Ammon's horn (tissue), 1 donor: ENCODE results near the gene TRIB2.

Experiments used
- DNase-seq: peaks from one replicate; pipeline ENCODE4 v3.0.0-alpha.2; 2016; ENCODE audit warnings: low spot score

TRIB2 gene

DNA sequence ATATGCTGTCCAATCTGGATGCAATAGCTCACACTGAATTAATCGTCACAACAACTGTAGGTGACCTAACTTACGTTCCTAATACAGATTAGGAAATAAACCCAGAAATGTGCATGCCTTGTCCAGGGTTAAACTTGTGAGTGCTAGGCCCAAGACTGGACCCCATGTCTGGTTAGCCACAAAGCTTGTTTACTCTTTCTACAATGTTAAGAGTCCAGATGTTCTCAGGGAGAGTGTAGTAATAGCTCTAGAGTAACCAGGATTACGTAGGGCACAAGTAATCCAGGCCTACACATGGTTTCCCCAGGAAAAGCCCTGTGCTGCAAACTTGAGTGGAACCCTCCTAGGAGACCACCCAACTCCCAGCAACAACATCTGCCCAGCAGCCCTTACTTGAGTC is 26.2 kb downstream of the TRIB2 start:
- DNase-seq: no peak

DNA sequence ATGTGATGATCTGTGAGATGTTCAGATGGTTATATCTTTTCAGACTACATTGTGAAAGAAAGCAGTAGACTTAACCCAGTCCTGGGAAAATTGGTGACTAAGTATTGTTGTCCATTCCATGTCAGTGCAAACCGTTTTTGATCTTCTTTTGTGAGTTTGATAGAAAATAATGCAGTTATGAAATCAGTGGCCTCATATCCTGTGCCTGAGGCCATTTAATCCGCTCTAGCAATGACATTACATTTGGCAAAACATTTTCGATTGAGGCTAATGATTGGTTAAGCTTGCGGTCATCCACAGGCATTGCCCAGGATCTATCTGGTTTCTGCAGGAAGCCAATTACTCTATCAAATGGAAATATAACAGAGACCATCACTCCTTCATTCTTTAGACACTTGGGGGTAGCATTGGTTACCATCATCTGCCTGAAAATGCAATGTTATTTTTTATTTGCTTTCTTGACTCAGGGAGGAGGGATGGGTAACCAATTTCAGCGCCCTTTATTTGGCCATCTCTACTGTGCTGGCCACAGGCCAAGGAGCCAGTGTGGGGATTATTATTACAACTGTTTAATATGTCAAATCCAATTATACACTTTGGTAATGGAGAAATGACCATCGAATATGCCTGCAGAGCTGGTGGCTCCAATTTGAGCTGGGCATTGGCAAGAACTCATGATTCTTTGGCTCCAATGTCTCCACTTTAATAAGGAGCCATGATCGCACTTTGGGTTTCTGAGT is 33.6 kb downstream of the TRIB2 start:
- no peak for DNase-seq

DNA sequence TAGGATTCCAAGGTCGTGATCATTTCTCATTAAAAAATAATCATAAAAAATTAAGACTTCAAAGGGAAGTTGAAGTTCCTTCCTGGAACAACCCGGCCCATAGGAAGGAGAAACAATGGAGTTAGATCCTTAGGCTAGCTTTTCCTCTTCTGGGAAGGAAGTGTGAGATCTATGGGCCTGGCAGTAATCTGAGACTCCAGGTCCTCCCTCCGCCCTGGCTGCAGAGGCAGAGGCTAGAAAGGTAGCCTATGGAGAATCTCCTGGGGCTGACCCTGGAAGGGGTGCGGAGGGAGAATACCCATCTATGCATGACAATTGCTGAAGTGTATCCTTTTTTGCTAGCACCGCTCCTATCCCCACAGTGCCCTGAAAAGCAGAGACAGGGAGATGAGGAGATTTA is 37.9 kb downstream of the TRIB2 start:
- no peak for DNase-seq

DNA sequence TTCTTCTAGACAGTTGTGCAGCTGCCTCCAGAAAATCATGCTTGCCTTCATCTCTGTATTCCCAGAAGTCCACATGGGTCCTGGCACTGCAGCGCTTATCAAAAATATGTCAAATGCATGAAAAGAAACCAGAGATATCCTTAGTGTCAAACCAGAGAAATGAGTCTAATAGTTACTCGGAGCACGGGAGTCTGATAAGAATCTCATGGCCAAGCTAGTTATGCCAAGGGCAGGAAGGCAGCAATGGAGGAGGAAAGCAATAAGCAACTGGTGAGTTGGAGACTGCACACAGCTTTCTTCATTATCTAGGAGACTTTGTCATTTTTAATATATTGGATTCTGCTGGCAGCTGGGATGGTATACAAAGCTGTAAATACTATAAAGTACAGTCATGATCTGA is 38.6 kb downstream of the TRIB2 start:
- DNase-seq: no peak

DNA sequence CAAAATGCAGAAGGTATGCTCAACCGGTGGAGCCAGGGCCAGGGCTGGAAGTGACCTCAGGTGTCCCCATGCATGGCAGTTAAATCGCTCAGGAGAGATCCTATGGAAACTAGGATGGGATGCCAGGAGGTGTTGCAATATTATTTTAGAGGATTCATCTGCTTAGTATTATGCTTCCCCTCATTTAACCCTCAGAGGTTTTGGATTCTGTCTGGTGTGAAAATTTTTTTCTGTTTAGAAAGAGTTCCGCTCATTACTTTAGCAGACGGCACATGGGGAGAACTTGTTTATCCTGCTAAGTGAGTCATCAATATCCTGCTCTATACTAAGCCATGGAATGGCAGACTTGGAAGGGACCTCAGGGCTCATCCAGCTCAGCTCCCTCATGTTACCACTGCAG is 42.5 kb downstream of the TRIB2 start:
- peak; percentile 13 for DNase-seq

DNA sequence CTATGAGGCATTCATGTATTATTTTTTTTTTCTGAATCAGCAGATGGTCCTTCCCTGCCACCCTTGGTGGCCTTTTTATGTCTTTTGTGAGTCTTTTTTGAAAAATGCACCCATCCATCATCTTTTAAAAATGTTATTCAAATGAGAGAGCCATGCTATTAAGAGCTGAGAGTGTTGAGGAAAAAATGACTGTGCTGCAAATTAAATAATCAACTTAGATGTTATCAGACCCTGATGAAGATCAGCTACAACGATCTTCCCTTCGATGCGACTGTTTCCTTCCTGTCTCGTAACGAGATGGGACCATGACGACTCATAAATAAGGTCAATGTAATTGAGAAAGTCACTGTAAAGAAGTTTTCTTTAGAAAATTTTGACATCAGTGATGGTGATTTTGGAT is 44.4 kb downstream of the TRIB2 start:
- no peak for DNase-seq

DNA sequence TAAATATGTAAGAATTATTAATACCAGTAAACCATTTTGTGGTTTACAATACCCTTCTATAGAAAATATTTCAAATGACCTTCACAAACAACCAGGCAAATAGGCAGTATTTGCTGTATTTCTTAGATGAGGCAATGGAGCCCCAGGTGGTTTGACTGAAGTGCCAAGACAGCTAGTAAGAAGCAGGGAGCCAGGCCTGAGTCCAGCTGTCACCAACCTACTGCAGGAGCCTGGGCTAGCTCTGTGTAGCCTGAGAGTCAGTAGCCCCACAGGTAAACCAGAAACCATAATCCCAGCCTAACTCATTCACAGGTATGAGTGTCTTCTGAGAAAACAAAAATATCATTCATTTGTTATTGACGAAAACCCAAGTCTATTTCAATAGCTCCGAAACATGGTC is 45.6 kb downstream of the TRIB2 start:
- no peak for DNase-seq

DNA sequence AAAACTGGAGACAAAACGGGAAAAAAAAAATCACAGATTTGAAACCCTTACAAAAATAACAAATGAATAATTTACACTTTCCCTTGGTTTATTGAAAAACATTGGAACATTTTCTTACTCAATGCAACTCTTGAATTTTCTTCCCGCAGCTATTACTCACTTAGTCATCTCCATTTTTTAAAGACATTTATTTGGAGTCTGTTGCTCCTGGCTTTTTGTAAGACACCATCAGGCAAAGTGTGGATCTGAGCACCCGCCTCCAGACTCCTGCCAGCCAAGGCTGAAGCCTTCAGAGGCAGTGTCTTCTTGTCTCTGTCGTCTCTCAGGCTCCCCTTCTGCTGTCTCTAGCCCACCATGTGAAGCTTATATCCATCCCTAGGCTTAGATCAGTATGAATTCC is 46.2 kb downstream of the TRIB2 start:
- DNase-seq: peak; percentile 11

DNA sequence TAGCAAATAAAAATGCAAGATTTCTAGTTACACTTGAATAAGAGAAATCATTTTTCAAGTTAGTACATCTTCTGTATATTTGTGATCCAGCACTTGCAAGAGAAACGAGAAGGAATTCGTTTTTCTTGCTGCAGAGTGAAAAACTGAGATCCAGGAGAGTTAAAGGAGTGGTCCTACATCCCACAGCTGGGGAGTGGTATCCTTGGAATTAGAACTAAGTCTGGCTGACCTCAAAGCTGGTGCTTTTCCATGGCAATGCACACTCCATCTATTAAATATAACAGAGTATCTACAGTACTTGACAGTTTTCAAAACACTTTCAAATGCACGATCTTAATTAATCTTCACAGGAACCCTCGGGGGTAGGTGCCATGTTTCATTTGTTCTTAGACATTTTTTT is 46.8 kb downstream of the TRIB2 start:
- no peak for DNase-seq

DNA sequence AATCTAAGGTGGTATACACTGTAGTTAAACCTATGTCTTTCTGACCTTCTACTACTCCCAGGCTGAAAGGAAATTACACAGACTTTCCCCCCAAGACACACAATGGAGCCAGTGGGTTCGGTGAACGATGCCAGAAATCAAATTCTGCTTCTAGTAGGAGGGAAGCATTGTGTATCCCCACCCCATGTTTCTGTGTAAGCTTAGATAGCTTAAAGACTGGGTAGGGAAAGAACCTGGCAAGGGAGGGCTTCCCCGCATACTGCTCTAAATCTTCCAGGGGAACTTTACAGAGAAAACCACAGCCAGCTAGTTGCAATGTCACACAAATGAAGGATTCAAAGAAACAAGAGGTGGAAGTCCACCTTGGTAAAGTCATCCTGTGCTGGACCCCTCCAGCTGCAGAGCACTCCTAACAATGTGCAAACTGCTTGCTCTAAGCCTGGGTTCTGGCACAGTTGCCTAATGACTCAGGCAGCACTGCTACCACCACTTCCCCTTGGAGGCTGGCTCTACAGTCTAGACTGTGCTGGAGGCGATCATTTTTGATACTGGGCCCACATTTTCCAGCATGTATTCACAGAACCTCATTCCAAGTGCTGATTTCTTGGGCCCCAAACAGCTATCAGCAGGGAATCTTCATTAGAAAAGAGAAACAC is 47.5 kb downstream of the TRIB2 start:
- no peak for DNase-seq

DNA sequence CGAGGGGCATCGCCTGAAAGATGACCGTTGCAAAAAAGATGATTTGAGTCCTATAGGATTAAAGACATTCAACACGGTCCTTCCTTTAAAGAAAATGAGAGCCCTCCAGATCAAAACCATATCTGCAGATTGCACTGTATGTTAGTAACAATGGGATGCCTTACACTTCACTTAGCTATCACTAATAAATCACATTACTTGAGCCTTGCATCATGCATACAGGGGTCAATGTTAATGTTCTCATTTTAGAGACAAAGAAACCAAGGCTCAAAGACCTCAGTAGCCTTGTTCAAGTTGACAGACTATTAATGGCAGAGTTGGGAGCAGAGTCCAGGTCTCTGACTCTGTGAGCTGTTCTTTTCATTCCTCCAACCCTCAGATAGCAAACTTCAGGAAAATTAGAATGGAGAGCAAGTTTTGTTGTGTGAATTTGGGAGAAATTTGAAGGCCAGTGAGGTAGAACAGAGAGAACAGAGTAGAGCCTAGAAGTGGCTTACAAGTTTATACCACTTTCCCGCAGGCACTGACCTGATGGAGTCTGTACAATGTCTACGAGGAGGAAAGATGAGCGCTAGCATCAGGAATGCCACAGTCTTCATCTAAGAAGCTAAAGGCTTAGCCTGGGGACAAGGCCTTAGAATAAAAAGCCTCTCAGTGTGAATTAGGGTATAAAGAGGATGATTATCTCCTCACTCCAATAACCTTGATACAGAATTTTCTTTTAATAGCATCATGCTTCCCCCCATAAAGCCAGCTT is 48.3 kb downstream of the TRIB2 start:
- no peak for DNase-seq

DNA sequence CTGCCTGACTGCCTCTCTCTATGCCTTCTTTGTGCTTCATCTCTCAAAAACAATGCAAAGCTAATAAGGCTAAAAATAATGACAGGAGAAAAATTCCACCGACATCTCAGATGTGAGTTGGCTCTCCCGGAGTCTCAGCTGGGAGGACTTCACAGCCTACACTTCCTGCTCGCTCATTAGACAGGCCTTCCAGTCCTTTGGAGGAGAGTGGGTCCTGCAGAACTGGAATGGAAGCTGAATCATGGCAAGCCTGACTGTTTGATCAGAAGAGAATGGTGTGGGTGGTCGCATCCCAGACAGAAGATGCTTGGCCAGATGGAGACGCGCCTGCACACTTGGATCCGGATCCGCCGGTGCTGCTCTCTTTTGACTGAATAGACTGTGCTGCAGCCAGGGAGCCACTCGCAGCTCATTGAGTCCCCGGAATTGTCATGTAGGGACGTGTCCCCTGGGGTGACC is 49.7 kb downstream of the TRIB2 start:
- DNase-seq: peak; percentile 58

DNA sequence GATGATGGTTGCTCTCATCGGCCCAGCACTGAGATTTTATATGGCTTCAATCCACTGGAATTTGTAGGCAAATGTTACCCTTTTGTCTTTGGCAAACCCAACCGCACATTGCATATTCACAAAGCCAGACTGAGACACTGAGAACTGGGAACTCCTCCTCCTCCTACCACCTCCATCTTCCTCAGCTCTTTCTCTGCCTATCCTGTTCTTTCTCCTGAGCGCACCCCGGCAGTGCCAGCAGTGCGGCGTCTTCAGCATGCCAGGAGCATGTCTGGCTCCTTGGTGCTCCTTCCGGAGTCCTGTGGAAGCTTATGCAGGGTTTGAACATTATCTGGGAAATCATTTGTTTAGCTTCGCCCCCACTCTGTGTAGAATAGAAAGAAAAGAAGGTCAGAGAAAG is 50.8 kb downstream of the TRIB2 start:
- peak; percentile 28 for DNase-seq

DNA sequence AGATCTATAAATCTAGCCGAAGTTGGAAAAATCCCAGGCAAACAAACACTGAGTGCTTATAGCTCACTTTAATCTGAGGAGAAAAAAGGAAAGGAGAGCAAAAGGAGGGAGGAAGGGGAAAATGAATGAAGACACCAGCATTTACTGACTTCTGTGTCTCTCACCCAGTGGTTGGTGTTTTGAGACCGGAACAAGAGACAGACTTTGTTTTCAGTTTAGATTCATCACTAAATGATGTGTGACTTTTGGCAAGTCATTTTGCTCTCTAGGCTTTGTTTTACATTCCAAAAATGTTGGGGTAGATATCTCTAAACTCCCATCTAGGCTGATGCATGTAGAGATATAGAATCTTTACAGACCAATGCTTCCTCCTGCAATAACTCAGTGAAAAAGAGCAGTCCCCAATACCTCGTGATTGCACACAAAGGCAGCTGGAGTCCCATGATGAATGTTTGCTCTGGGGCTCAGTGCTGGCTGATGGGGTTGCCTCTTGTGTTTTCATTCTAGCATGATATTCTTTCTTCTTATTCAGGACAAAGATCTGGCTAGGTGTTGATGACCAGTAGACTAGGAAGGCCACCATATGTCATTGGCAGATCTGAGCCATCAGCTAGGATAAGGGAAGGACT is 51.4 kb downstream of the TRIB2 start:
- no peak for DNase-seq

DNA sequence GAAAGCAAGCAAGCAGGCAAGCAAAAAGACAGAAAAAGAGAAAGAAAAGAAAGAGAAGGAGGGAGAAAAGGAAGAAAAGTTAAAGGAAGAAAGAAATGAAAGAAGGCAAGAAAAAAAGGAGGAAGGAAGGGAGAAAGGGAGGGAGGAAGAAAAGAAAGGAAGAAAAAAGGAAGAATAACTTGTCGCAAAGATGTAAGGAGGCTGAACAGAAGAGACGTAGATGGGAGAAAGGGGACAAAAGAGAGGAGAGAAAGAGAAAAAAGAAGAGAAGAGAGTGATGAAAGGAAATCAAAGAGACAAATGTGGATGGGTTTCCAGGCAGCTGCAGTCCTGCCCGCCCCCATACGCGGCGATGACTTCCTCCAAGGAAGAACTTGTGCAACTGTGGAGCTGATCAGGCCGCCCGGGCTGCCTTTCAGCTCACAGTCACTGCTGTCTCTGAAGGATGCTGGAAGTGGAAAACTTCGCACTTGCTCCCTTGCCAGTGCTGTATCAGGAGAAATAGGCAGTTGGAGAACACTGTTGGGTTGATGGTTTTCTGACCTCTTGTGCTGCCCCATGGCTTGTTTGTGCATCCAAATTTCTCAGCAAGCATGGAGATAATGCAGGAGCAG is 52.9 kb downstream of the TRIB2 start:
- DNase-seq: peak; percentile 7

DNA sequence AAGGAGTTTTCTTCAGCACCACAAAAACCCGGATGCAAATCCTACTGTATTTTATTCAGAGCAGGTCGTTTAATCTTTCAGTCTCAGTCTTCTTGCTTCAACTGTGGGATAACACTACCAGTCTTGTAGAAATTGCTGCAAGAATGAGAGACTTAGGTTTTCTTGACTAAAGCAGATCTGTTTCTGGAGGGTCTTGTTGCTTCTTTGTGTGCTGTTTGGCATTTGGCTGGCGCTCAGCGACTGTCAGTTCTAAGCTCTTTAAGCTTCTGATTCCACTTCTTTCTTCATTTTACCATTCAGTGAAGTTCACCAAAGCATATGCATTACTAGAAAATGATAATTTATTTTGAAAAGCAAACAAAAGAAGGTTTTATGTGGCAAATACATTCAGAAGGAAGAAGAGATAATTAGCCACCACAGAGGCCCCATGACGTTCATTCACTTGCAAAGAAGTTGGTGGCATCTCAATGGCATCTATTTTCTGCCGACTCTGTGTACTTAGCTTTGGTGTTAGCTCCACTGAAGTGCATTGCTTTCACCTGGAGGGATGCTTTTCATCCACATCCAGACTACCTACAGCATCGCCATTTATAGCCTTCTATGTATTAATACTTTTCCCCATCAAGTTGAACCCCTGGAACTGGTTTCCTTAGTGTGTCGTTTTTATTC is 53.7 kb downstream of the TRIB2 start:
- DNase-seq: no peak

DNA sequence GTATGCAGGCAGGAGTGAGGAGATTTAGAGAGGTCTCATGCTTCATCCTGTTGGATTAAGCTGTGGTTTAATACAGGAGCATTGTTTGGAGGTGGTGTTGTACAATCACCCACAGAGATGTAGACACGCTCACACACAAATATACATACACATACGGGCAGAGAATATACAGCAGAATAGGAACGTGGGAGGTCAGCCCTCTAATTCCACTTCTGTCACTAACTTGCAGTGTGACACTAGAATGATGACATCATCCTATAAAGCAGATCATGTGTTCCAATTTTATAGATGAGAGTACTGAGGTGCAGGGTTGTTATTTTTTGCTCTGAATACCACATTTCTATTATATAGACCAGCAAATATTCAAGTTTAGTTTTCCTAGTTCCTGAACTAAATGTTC is 54.4 kb downstream of the TRIB2 start:
- DNase-seq: no peak

DNA sequence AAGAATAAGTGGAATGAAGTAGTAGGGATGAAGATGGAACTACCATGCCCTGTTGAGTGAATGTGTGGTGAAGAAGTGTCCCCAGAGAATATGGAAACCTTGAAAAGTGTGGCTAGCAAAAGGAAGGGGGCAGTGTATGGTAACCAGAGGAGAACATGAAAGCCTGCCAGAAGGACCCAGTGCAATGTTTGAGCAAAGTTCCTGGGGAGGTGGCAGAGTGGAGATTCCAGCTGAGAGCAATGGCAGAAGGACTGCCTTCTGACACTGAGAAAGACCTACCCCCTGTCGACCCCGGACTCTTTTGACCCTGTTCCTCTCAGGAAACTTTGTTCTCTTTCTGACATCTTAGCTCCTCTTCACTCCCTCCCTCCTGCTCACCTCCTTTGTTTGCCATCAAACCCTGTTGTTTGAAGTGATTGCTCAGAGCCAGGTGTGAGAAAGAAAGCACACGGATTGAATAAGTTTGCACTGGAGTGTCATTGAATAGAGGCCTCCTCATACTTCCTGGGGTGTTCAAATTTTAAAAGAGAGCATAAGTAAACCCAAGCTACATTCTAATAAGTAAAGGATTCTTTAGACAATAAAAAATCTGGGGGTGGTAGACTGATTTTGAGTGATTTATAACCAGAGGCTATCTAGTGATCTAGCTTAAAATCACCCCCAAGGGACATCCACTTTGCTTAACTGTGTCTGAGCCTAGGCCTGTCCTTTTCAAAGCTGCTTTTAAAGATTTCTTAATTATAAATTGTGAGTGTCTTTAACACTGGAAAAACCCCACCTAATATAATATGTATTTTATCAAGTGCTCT is 57.1 kb downstream of the TRIB2 start:
- no peak for DNase-seq

DNA sequence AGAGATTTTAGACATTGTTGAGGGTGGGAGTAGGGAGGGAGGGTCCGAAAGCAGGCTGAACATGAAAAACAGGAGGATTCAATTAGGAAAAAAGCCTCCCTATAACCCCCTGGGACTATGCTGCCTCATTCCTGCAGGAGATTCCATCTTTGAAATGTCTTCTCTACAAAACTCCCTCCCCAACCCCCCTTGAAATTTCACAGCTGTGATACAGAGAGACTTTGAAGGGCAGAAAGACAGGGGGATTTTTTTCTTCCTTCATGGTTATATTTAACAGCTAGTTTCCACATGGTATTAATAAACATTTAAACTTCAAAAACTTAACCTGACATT is 57.6 kb downstream of the TRIB2 start:
- no peak for DNase-seq

DNA sequence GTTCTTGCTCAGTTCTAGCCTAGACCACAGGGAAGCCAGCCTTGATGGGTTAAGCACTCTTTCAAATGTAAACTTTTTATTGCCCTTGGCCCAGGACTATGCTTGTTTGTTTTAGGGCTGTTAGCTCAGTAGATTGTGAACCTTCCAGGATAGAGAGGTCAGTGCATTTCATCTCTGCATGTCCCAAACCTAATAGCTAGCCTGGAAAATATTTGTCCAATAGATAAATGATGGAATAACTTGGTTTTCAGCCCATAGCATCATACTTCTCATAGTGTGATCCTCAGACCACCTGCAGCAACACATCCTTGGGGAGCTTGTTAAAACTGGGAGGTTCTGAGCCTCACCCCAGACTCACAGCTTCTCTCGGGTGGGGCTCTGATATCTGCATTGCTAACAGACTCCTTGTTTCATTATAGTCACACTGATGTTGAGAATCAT is 59.8 kb downstream of the TRIB2 start:
- no peak for DNase-seq

DNA sequence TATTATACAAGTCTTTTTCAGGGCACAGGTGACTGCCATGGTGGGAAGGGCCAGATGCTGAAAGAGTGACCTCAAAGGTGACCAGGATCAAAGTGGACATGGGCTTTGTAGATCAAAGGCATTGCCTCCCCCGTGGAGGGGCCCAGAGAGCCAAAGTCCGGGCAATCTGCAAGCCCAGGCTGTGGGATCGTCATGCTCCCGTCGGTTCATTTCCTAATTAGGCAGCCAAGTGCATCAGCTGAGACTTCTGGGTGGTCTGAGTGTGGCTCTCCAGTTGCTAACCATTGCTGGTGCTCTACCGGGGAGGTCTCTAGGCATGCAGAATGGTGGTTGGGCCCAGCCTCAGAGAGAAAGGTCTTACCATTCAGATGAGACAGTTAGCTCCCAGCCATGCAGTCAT is 61.6 kb downstream of the TRIB2 start:
- no peak for DNase-seq
